HG03175 (cell line): ENCODE results near the gene RIOX2.

Experiments used
- ATAC-seq: cut with Tn5 transposase; IDR thresholded peaks from one replicate; pipeline ENCODE4 v1.9.1; 2021; ENCODE audit warnings: mild to moderate bottlenecking, moderate library complexity; ENCODE audit not compliant: unreplicated experiment

RIOX2 gene

DNA sequence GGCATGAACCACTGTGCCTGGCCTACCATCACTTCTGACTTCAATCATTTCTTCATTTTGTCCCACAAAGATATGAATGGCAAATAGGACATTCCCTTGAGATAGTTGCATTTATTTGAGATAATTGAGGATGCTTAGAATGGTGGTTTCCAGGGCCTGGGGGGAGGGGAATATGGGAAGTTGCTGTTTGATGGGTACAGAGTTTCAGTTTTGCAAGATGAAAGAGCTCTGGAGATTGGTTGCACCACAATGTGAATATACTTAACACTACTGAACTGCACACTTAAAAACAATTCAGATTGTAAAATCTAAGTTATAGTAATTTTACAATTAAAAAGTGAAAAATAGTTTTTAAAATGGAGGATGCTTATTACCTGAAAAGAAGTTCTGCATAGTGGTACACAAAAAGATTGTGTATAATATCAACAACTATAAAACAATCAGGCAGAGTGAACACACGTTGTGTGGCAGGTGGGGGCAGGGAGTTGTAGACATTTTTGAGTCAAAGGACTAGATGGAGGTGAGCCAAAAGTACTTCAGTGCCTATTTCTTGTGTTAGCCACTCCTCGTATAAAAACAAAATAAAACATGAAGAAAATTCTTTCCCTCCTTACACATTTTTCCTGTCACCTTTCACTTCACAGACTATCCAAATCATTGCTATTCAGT is 18.5 kb upstream of the RIOX2 start:
- no peak for ATAC-seq

- ATAC-seq: no peak
These were observed 16.7 kb upstream of the RIOX2 start for GRCh38 chr3:97988784-97989568.

DNA sequence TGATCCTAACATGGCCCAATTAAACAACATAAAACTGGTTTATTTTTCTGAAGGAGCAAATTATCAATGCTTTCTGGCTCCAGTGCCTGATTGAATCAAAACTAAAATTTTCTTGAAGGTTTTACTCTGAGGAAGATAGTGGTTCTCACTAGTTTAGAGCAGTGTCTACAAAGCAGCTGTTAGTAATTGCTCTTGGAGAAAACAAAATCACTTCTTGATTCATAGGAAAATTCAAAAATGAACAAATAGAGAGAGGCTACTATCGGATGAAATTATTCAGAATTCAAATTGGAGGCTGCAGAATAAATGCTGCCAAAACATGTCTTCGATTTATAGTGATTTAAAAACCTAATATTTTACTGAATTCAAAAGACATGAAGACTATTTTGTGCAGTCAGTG is 15.1 kb upstream of the RIOX2 start:
- no peak for ATAC-seq

DNA sequence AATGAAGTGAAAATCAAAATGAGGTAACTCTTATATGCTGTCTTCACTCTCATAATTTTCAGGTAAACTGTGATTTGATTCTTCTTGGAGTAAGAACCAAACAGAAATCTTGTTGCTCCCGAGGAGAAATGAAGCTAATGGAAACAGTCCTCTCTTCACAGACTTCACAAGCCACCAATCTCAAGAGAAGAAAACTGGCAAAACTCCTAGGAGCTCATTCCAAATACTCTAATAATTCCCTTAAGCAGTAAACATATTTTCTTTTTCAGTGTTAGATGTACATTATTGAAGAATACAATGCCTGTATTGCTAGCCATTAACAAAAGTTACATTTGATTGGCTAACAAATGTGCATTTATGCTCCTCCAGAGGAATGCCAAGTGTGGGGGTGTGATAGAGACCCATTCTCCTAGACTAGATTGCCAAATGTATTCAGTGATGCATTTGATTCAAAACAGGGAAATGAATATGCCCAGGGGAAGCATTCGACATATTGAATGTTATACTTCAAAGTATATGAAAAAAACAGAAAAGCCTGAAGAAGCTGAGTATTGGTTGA is 11.8 kb upstream of the RIOX2 start:
- no peak for ATAC-seq

- no peak for ATAC-seq
These were observed 9.7 kb upstream of the RIOX2 start for GRCh38 chr3:97981886-97982285.

DNA sequence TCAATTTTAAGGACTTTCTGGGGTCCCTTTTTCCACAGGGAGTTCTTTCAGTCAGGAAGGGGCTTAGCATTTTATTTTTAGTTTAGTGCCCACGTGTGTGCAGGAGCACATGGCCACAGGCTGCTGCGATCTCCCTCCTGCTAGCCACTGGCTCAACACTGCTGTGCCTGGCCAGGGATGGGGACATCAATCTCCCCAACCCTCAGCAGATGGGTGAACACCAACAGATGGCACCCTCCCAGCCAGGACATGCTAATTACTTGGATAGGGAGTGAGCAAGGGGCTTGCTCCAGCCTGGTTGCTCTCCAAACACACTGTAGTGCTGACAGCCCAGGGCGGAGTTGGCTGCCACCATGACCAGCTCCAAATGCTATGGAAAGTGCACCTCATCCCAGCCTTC is 7.4 kb upstream of the RIOX2 start:
- ATAC-seq: no peak

- ATAC-seq: no peak
These were observed 3.2 kb upstream of the RIOX2 start for GRCh38 chr3:97975466-97975865.

GRCh38 chr3:97974996-97975395 is 2.8 kb upstream of the RIOX2 start:
- ATAC-seq: no peak

DNA sequence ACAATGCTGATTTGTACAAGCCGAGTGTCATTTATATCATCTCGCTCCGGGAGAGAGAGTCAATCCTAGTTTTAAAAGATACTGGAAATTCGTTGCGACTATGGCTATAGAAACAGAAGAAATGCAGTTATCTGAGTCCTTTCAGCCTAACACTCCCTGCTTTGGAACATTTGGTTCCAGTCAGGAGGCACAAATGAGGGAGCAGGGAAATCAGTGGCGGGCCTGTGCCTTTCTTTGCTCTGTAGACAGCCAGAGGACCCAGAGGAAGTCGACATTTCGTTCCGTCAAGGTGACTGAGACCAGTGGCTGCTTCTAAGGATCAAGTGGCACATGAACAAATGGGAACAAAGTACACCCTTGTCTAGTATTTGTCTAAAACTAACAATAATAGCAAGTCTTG is 745 bp upstream of the RIOX2 start:
- no peak for ATAC-seq

GRCh38 chr3:97970956-97971620 is 1.1 kb downstream of the RIOX2 start:
- no peak for ATAC-seq

- ATAC-seq: no peak
These were observed 2.1 kb downstream of the RIOX2 start for GRCh38 chr3:97970156-97970555.

- ATAC-seq: no peak
These were observed 2.7 kb downstream of the RIOX2 start for GRCh38 chr3:97969541-97969940.

- no peak for ATAC-seq
These were observed 3.9 kb downstream of the RIOX2 start for GRCh38 chr3:97968376-97968775.

DNA sequence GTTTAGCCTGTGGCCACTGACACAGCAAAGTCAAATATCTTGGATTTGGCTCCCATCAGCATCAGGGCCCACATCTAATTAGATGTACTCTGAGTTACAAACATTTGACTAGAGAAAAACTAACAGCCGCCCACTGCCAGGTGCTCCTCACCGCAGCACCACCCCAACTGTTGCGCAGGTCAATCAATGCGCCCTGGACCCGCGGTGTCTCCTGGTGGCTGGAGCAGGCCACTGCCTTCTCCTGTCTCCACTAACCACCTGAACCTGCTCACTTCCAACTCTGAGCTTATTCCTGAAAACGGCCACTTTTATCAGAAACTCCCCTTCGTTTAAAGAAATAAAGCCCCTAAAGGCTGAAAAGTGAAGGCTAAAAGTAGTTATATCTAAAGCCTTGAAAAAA is 4.3 kb downstream of the RIOX2 start:
- ATAC-seq: no peak

DNA sequence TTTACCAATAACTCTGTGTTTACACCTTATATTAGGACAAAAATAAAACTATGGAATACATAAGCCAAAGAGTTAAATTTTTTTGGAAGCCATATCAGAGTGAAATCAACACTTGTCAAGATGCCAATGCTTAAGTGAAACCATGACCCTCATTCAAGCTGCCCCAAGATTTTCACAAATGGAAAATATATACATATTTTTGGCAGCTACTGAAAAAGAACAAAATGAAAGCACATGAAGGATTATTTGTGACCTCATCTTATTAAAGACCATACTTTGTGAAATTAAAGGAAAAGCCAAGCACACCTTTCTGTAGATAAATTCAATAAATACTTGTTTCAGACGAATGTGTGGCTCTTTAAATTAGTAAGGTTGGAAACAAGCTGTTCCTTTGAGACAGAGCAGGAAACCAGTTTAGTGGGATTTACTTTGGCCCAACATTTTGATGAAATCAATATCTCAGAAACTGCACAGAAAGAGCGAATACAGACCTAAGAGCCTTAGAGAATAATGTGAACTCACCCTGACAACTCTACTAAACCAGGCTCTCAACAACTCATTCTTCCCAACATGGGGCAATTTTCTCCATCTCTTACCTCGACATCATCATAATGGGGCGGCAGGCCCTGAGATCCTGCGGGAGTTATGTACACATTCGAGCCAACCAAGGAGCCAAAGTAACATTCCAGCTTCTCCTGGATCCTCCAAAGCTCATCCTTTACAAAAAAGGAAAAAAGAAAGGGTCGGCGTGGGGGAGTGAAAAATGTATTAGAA is 11.1 kb downstream of the RIOX2 start:
- no peak for ATAC-seq

DNA sequence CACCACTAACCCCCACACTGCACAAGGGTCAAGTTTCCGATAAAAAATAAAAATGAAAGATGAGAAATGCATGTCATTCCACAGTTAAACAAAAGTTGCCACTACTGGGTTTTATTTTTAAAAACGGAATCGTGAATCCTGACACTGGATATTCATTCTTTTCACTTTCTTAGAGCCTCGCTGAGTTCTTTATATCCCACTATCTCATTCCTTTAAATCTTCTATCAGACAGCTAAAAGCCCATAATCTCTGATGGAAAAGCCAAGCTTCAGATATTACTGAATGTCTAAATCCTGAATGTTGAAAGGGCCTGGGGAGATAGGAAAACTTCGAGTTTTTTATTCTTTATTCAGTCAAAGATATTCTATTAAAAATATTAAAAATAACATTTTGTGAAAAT is 11.7 kb downstream of the RIOX2 start:
- ATAC-seq: no peak

GRCh38 chr3:97959872-97960271 is 12.4 kb downstream of the RIOX2 start:
- ATAC-seq: no peak

- ATAC-seq: no peak
These were observed 13.4 kb downstream of the RIOX2 start for GRCh38 chr3:97958796-97959195.

GRCh38 chr3:97958396-97958795 is 13.8 kb downstream of the RIOX2 start:
- no peak for ATAC-seq

DNA sequence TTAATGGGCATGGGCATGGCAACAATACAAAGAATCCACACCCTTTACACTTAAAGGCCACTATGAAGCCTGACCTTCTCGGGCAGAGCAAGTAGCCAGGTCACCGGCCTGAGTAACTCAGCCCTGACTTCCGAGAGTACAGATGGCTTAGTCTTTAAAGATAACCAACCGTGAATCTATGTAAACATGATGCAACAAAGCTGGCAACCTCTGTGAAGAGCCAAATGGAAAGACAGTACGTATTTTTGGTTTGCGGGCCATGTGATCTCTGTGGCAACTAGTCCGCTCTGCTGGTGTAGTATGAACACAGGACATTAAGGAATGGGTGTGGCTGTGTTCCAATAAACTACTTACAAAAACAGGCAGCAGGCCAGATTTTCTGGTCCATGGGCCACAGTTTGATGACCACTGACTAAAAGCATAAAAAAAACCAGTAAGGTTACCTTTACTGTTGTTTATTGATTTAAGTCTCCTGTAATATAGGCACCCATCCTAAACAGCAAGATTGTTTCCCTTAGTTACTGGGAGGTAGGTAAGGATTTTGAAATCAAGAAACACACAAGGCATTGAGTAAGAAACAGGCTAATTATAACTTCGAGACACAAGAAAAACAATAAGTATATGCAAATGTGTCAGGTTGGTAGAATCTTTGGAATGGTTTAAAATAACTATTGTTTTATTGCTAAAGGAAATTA is 14.5 kb downstream of the RIOX2 start:
- no peak for ATAC-seq
